NCI-H1105 treated with DMSO at 0.1 percent for 48 hours (cell line): ENCODE measurements around the gene TSPAN5.

Source experiments
- DNase-seq: peaks from one replicate; lab custom pipeline; 2025; lab: John Stamatoyannopoulos, UW

The TSPAN5 gene

GRCh38 chr4:98617358-98618047, 40.9 kb downstream of the TSPAN5 start:
- DNase-seq = no peak

- DNase-seq = no peak
Observed at GRCh38 chr4:98615991-98616390, 42.4 kb downstream of the TSPAN5 start.

- DNase-seq = no peak
Observed at GRCh38 chr4:98614662-98615061, 43.7 kb downstream of the TSPAN5 start.

- DNase-seq = no peak
Observed at GRCh38 chr4:98614094-98614493, 44.3 kb downstream of the TSPAN5 start.

GRCh38 chr4:98613453-98614075, 44.8 kb downstream of the TSPAN5 start:
- DNase-seq = no peak

GRCh38 chr4:98612318-98613250, 45.8 kb downstream of the TSPAN5 start:
- DNase-seq = no peak

GRCh38 chr4:98611677-98612317, 46.6 kb downstream of the TSPAN5 start:
- DNase-seq = no peak

GRCh38 chr4:98610926-98611676, 47.3 kb downstream of the TSPAN5 start:
- no peak for DNase-seq

GRCh38 chr4:98610431-98610830, 48.0 kb downstream of the TSPAN5 start:
- DNase-seq = no peak

- DNase-seq = no peak
Observed at GRCh38 chr4:98609934-98610333, 48.5 kb downstream of the TSPAN5 start.

- no peak for DNase-seq
Observed at GRCh38 chr4:98608356-98608755, 50.1 kb downstream of the TSPAN5 start.

- no peak for DNase-seq
Observed at GRCh38 chr4:98606894-98607293, 51.5 kb downstream of the TSPAN5 start.

- DNase-seq = no peak
Observed at GRCh38 chr4:98605216-98605615, 53.2 kb downstream of the TSPAN5 start.

- DNase-seq = no peak
Observed at GRCh38 chr4:98604723-98605122, 53.7 kb downstream of the TSPAN5 start.

- no peak for DNase-seq
Observed at GRCh38 chr4:98603683-98604521, 54.5 kb downstream of the TSPAN5 start.

- no peak for DNase-seq
Observed at GRCh38 chr4:98602270-98602669, 56.1 kb downstream of the TSPAN5 start.

GRCh38 chr4:98601708-98602107, 56.7 kb downstream of the TSPAN5 start:
- DNase-seq = no peak

GRCh38 chr4:98599617-98600205, 58.7 kb downstream of the TSPAN5 start:
- DNase-seq = no peak

- no peak for DNase-seq
Observed at GRCh38 chr4:98586962-98587354, 71.5 kb downstream of the TSPAN5 start.

GRCh38 chr4:98586291-98586961, 72.0 kb downstream of the TSPAN5 start:
- DNase-seq = no peak
